ENCODE data around the gene SMOC2. TPM values are rescaled to one million over a fixed set of nuclear protein-coding genes. Genes with fewer than 3 reads are reported as not detected.

Gene SMOC2
- total and polyA plus RNA-seq, 4 experiments from 2014 or later: not detected

GRCh38 chr6:168473197-168473596 is 32.2 kb downstream of the SMOC2 start:
- CTCF ChIA-PET (ENCODE audit: partially characterized antibody): no interaction called here
- no peaks in the 10 kb centered on the region for H3K27me3 ChIP-seq (ENCODE audit: insufficient read depth, low read length)
- H3K9me3 Mint-ChIP-seq: peaks cover 0 to 10% (median 2%) of the 10 kb centered on the region in 8 donors

DNA sequence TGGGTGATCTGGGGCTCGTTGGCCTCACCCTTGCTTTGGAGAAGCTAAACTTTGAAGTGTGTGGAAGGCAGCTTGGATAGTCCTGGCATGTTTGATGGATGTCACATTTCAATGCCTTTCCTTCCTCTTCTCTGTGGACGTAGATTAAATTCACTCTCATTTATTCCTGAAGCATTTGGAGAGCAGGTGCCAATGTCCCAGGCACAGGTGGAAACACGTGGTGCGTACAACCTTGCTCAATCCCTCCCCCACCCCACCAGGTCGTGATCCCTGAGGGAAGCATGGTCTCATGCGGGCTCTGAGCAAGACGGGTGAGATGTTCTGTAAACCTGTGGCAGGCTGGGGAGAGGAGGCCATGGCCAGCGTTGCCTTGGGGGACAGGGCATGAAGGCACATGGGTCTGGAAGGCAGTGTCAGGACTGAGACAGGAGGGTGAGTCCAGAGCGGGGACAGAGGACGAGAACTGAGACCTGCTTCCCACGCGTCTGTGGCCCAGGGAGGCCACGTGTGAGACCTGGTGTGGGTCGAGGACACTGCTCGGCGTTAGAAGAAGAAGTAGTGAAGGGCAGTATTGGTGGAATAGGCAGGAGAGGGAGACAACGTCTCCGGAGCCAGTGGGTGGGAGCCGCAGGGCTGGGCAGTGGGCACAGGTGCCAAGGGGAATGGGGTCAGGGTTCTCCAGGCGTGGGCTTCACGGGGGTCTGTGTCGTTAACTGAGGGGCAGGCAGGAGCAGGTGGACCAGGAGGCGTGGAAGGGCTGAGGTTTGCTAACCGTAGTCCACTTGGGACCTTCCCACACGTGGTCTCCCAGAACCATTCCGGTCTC is 34.4 kb downstream of the SMOC2 start:
- H3K27ac Mint-ChIP-seq: no peak overlapping the region
- Histone ChIP-seq H3K4me3 (ENCODE audit: low read length in 2 of 2) (no peak overlapping the region), H3K36me3 (ENCODE audit: insufficient read depth, low read length) (no peaks in the 10 kb centered on the region), H3K9me3 (ENCODE audit: control insufficient read depth in 1 of 2, low read length in 2 of 2) (peaks cover 0 to 4% of the 10 kb centered on the region in 2 donors), H3K27me3 (ENCODE audit: insufficient read depth, low read length) (no peaks in the 10 kb centered on the region), H3K27ac (ENCODE audit: low read depth, low read length) (no peak overlapping the region), H3K4me1 (ENCODE audit: insufficient read depth, low read length) (no peaks in the 10 kb centered on the region)
- no peaks in the 10 kb centered on the region for H3K36me3 Mint-ChIP-seq
- H3K27me3 Mint-ChIP-seq: peaks cover 12 to 14% of the 10 kb centered on the region in 2 donors
- no peak overlapping the region for H3K4me3 Mint-ChIP-seq
- ChIA-PET POLR2A (ENCODE audit: partially characterized antibody) (no interaction called here), CTCF (ENCODE audit: partially characterized antibody) (no interaction called here)
- DNase-seq: no peak
- peaks cover 0 to 21% (median 11%) of the 10 kb centered on the region in 8 donors for H3K9me3 Mint-ChIP-seq
- H3K4me1 Mint-ChIP-seq: no peaks in the 10 kb centered on the region
- intact Hi-C loops (cut with micrococcal nuclease): no loop called here

More at GRCh38 chr6:168473197-168473596, 32.2 kb downstream of the SMOC2 start:
- no peak overlapping the region for H3K4me3 Mint-ChIP-seq
- no peak overlapping the region for H3K27ac ChIP-seq (ENCODE audit: low read depth, low read length)
- no peak overlapping the region for H3K4me3 ChIP-seq (ENCODE audit: low read length in 2 of 2)
- H3K27ac Mint-ChIP-seq: no peak overlapping the region
- POLR2A ChIA-PET (ENCODE audit: partially characterized antibody): no interaction called here
- DNase-seq: no peak
- peaks cover 0 to 4% of the 10 kb centered on the region in 2 donors for H3K9me3 ChIP-seq (ENCODE audit: control insufficient read depth in 1 of 2, low read length in 2 of 2)
- no peaks in the 10 kb centered on the region for H3K36me3 Mint-ChIP-seq
- intact Hi-C loops (cut with micrococcal nuclease): no loop called here
- no peaks in the 10 kb centered on the region for H3K4me1 ChIP-seq (ENCODE audit: insufficient read depth, low read length)
- H3K36me3 ChIP-seq (ENCODE audit: insufficient read depth, low read length): no peaks in the 10 kb centered on the region
- peaks cover 8 to 11% of the 10 kb centered on the region in 2 donors for H3K27me3 Mint-ChIP-seq
- no peaks in the 10 kb centered on the region for H3K4me1 Mint-ChIP-seq

DNA sequence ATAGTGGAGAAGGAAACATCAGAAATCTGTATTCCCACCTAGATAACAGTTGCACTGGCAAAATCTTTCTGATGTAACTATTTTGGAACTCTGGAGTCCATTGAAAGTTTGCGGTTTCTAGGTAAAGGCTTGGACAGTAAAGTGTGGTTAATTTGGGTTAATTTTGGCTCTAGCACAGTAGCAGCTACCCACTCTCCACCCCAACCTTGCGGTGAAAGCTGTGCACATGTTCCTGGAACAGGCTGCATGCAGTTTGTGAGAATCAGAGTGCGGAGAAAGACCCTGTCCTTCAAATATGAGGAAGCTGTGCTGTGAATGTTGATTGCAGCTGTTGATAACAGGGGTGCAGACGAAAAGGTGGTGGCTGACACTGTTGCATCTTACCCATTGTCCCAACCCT is 38.4 kb downstream of the SMOC2 start:
- Histone ChIP-seq H3K9me3 (ENCODE audit: control insufficient read depth in 1 of 2, low read length in 2 of 2) (no peaks in the 10 kb centered on the region), H3K4me3 (ENCODE audit: low read length in 2 of 2) (no peak overlapping the region), H3K36me3 (ENCODE audit: insufficient read depth, low read length) (no peaks in the 10 kb centered on the region), H3K27me3 (ENCODE audit: insufficient read depth, low read length) (no peaks in the 10 kb centered on the region), H3K4me1 (ENCODE audit: insufficient read depth, low read length) (no peaks in the 10 kb centered on the region), H3K27ac (ENCODE audit: low read depth, low read length) (no peak overlapping the region)
- intact Hi-C loops (cut with micrococcal nuclease): no loop called here
- DNase-seq: no peak
- Mint-ChIP-seq H3K36me3 (no peaks in the 10 kb centered on the region), H3K27me3 (peaks cover 10 to 11% of the 10 kb centered on the region in 2 donors), H3K4me1 (peaks cover 0 to 2% (median under 1%) of the 10 kb centered on the region in 4 donors), H3K9me3 (peaks cover 0 to 29% (median 14%) of the 10 kb centered on the region in 8 donors), H3K4me3 (no peak overlapping the region), H3K27ac (no peak overlapping the region)
- ChIA-PET CTCF (ENCODE audit: partially characterized antibody) (no interaction called here), POLR2A (ENCODE audit: partially characterized antibody) (no interaction called here)

DNA sequence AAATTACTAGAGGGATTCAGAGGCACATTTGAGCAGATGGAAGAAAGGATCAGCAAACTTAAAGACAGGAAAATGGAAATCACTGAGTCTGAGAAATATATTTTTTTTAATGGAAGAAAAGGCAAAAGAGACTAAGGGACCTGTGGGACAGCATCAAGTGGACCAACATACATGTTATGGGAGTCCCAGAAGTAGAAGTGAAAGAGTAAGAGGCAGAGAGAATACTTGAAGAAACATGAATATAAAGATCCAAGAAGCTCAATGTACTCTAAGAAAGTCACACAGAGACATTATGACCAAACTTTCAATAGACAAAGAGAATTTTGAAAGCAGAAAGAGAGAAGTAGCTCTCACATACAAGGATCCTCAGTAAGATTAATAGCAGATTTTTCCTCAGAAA is 39.5 kb downstream of the SMOC2 start:
- peaks cover 0 to 29% (median 14%) of the 10 kb centered on the region in 8 donors for H3K9me3 Mint-ChIP-seq
- Histone ChIP-seq H3K27me3 (ENCODE audit: insufficient read depth, low read length) (no peaks in the 10 kb centered on the region), H3K4me1 (ENCODE audit: insufficient read depth, low read length) (no peaks in the 10 kb centered on the region), H3K36me3 (ENCODE audit: insufficient read depth, low read length) (no peaks in the 10 kb centered on the region), H3K4me3 (ENCODE audit: low read length in 2 of 2) (no peak overlapping the region), H3K9me3 (ENCODE audit: control insufficient read depth in 1 of 2, low read length in 2 of 2) (no peaks in the 10 kb centered on the region), H3K27ac (ENCODE audit: low read depth, low read length) (no peak overlapping the region)
- peaks cover 0 to 2% (median under 1%) of the 10 kb centered on the region in 4 donors for H3K4me1 Mint-ChIP-seq
- intact Hi-C loops (cut with micrococcal nuclease): no loop called here
- H3K27me3 Mint-ChIP-seq: peaks cover 6 to 7% of the 10 kb centered on the region in 2 donors
- POLR2A ChIA-PET (ENCODE audit: partially characterized antibody): no interaction called here
- DNase-seq: no peak
- H3K4me3 Mint-ChIP-seq: no peak overlapping the region
- no peak overlapping the region for H3K27ac Mint-ChIP-seq
- H3K36me3 Mint-ChIP-seq: no peaks in the 10 kb centered on the region
- CTCF ChIA-PET (ENCODE audit: partially characterized antibody): no interaction called here

GRCh38 chr6:168485818-168486217 is 44.8 kb downstream of the SMOC2 start:
- Histone ChIP-seq H3K36me3 (ENCODE audit: insufficient read depth, low read length) (no peaks in the 10 kb centered on the region), H3K4me3 (ENCODE audit: low read length in 2 of 2) (no peak overlapping the region), H3K9me3 (ENCODE audit: control insufficient read depth in 1 of 2, low read length in 2 of 2) (no peaks in the 10 kb centered on the region), H3K4me1 (ENCODE audit: insufficient read depth, low read length) (no peaks in the 10 kb centered on the region), H3K27ac (ENCODE audit: low read depth, low read length) (no peak overlapping the region), H3K27me3 (ENCODE audit: insufficient read depth, low read length) (no peaks in the 10 kb centered on the region)
- H3K27me3 Mint-ChIP-seq: peaks cover 0 to 3% of the 10 kb centered on the region in 2 donors
- H3K4me3 Mint-ChIP-seq: no peak overlapping the region
- H3K36me3 Mint-ChIP-seq: no peaks in the 10 kb centered on the region
- CTCF ChIA-PET (ENCODE audit: partially characterized antibody): no interaction called here
- no peak overlapping the region for H3K27ac Mint-ChIP-seq
- DNase-seq: no peak
- POLR2A ChIA-PET (ENCODE audit: partially characterized antibody): no interaction called here
- peaks cover 0 to 2% (median under 1%) of the 10 kb centered on the region in 4 donors for H3K4me1 Mint-ChIP-seq
- intact Hi-C loops (cut with micrococcal nuclease): no loop called here
- H3K9me3 Mint-ChIP-seq: peaks cover 0 to 4% (median 0%) of the 10 kb centered on the region in 8 donors

DNA sequence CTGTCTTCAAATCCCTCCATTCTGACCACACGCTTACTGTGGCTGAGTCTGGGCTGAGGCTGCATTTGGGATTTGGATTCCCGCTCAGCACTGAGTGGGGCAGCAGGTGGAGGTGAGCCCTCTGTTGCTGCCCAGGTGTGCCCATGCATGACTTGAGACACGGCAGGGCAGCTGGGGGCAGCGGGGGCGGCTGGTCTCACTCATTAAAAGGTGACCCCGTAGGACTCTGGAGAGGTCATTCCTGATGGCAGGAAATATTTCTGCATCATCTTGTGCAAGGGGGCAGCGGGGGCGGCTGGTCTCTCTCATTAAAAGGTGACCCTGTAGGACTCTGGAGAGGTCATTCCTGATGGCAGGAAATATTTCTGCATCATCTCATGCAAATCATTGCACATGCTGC is 49.8 kb downstream of the SMOC2 start:
- Mint-ChIP-seq H3K27me3 (peaks cover 0 to 3% of the 10 kb centered on the region in 2 donors), H3K27ac (no peak overlapping the region), H3K36me3 (no peaks in the 10 kb centered on the region), H3K4me3 (no peak overlapping the region), H3K4me1 (no peaks in the 10 kb centered on the region), H3K9me3 (no peaks in the 10 kb centered on the region)
- no peak for DNase-seq
- H3K4me3 ChIP-seq (ENCODE audit: low read length in 2 of 2): no peak overlapping the region
- H3K9me3 ChIP-seq (ENCODE audit: control insufficient read depth in 1 of 2, low read length in 2 of 2): no peaks in the 10 kb centered on the region
- intact Hi-C loops (cut with micrococcal nuclease): no loop called here
- H3K4me1 ChIP-seq (ENCODE audit: insufficient read depth, low read length): no peaks in the 10 kb centered on the region
- H3K27me3 ChIP-seq (ENCODE audit: insufficient read depth, low read length): no peaks in the 10 kb centered on the region
- no peak overlapping the region for H3K27ac ChIP-seq (ENCODE audit: low read depth, low read length)
- ChIA-PET POLR2A (ENCODE audit: partially characterized antibody) (no interaction called here), CTCF (ENCODE audit: partially characterized antibody) (no interaction called here)
- no peaks in the 10 kb centered on the region for H3K36me3 ChIP-seq (ENCODE audit: insufficient read depth, low read length)

DNA sequence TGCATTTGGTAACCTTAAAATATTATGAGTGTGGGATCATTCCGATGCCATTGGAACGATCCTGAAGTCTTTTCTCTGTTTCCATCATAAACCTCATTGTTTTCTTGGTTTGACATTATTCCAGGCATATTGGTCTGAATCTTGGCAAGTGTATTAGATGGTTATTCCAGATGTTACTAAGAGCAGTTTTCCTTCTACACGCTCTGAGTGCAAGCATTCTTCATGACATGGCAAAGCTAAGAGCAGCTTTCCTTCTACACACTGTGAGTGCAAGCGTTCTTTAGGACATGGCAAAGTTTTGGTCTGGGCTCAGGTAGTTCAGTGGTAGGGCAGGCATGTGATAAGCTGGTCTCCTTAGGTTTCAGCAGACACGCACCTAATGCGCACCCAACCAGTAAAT is 53.0 kb downstream of the SMOC2 start:
- no peaks in the 10 kb centered on the region for H3K36me3 Mint-ChIP-seq
- POLR2A ChIA-PET (ENCODE audit: partially characterized antibody): no interaction called here
- H3K27ac Mint-ChIP-seq: no peak overlapping the region
- no peaks in the 10 kb centered on the region for H3K4me1 ChIP-seq (ENCODE audit: insufficient read depth, low read length)
- no peaks in the 10 kb centered on the region for H3K27me3 ChIP-seq (ENCODE audit: insufficient read depth, low read length)
- H3K9me3 Mint-ChIP-seq: no peaks in the 10 kb centered on the region
- CTCF ChIA-PET (ENCODE audit: partially characterized antibody): no interaction called here
- no peak overlapping the region for H3K4me3 ChIP-seq (ENCODE audit: low read length in 2 of 2)
- no peak for DNase-seq
- H3K9me3 ChIP-seq (ENCODE audit: control insufficient read depth in 1 of 2, low read length in 2 of 2): no peaks in the 10 kb centered on the region
- no peaks in the 10 kb centered on the region for H3K4me1 Mint-ChIP-seq
- H3K4me3 Mint-ChIP-seq: no peak overlapping the region
- no peaks in the 10 kb centered on the region for H3K27me3 Mint-ChIP-seq
- no peak overlapping the region for H3K27ac ChIP-seq (ENCODE audit: low read depth, low read length)
- intact Hi-C loops (cut with micrococcal nuclease): no loop called here
- H3K36me3 ChIP-seq (ENCODE audit: insufficient read depth, low read length): no peaks in the 10 kb centered on the region
